MM.1S (cell line): ENCODE results near the gene OSBPL10.

Experiments used
- DNase-seq: peaks from one replicate; pipeline ENCODE4 v3.0.0-alpha.2; 2015
- H2AFZ ChIP-seq: fragments of 300-600 bp; sonication (generic); 2 replicates; pipeline ENCODE4 v1.6.0; 2016; ENCODE audit warnings: antibody characterized with exemption, low read length
- H3F3A ChIP-seq: fragments of 300-600 bp; sonication (generic); 2 replicates; pipeline ENCODE4 v1.6.1; 2016; ENCODE audit warnings: mild to moderate bottlenecking, antibody characterized with exemption, low read length, moderate library complexity, mixed read lengths; ENCODE audit not compliant: insufficient read depth
- H3K27ac ChIP-seq: fragments of 300-600 bp; sonication (generic); 2 replicates; pipeline ENCODE4 v1.5.1; 2016; ENCODE audit warnings: mild to moderate bottlenecking, low read length
- H3K27me3 ChIP-seq: fragments of 300-600 bp; sonication (generic); replicated peaks from 2 replicates; pipeline ENCODE4 v1.6.0; 2016; ENCODE audit warnings: low read length; ENCODE audit not compliant: insufficient read depth
- H3K36me3 ChIP-seq: fragments of 300-600 bp; sonication (generic); replicated peaks from 2 replicates; pipeline ENCODE4 v1.6.1; 2016; ENCODE audit warnings: mild to moderate bottlenecking, low read length, mixed read lengths; ENCODE audit not compliant: insufficient read depth
- H3K4me1 ChIP-seq: fragments of 300-600 bp; sonication (generic); 2 replicates; pipeline ENCODE4 v1.6.1; 2016; ENCODE audit warnings: low read length, mixed read lengths
- H3K4me2 ChIP-seq: fragments of 300-600 bp; sonication (generic); 2 replicates; pipeline ENCODE4 v1.6.0; 2016; ENCODE audit warnings: low read depth, low read length
- H3K4me3 ChIP-seq: fragments of 300-600 bp; sonication (generic); 2 replicates; pipeline ENCODE4 v1.5.1; 2016; ENCODE audit warnings: low read length, mixed read lengths
- H3K79me2 ChIP-seq: fragments of 300-600 bp; sonication (generic); 2 replicates; pipeline ENCODE4 v1.6.1; 2016; ENCODE audit warnings: mixed run types, low read length, mixed read lengths
- H3K9ac ChIP-seq: fragments of 300-600 bp; sonication (generic); 2 replicates; pipeline ENCODE4 v1.6.1; 2016; ENCODE audit warnings: low read length, mixed read lengths
- H3K9me2 ChIP-seq: fragments of 300-600 bp; sonication (generic); replicated peaks from 2 replicates; pipeline ENCODE4 v1.6.1; 2016; ENCODE audit warnings: mild to moderate bottlenecking, low read length, mixed read lengths; ENCODE audit not compliant: insufficient read depth
- H3K9me3 ChIP-seq: fragments of 300-600 bp; sonication (generic); replicated peaks from 2 replicates; pipeline ENCODE4 v1.6.1; 2016; ENCODE audit warnings: mild to moderate bottlenecking, low read length, mixed read lengths; ENCODE audit not compliant: insufficient read depth
- H4K20me1 ChIP-seq: fragments of 300-600 bp; sonication (generic); 2 replicates; pipeline ENCODE4 v1.6.1; 2016; ENCODE audit warnings: mild to moderate bottlenecking, low read length, moderate library complexity, mixed read lengths; ENCODE audit not compliant: insufficient read depth
- CTCF ChIP-seq: fragments of 300-600 bp; sonication (generic); IDR thresholded peaks from 2 replicates; pipeline ENCODE4 v1.5.1; 2016; ENCODE audit warnings: antibody characterized with exemption, low read length, mixed read lengths
- EZH2 ChIP-seq: fragments of 300-600 bp; sonication (generic); optimal IDR thresholded peaks from 2 replicates; pipeline ENCODE3; 2017; ENCODE audit warnings: low read depth, mild to moderate bottlenecking, antibody characterized with exemption, low read length, mixed read lengths
- EZH2phosphoT487 ChIP-seq: fragments of 300-600 bp; sonication (generic); IDR thresholded peaks from 2 replicates; pipeline ENCODE4 v1.6.1; 2018; ENCODE audit warnings: antibody characterized with exemption, low read length

OSBPL10 gene

GRCh38 chr3:31668242-31668641, 312.8 kb downstream of the OSBPL10 start:
- H3K4me1 ChIP-seq: no peaks in the 10 kb centered on the region
- H3K9me2 ChIP-seq: no peaks in the 10 kb centered on the region
- H2AFZ ChIP-seq: no peak overlapping the region
- H3K9ac ChIP-seq: no peak overlapping the region
- TF ChIP-seq EZH2 (no peak), CTCF (no peak), EZH2phosphoT487 (no peak)
- H3K27me3 ChIP-seq: no peaks in the 10 kb centered on the region
- no peak for DNase-seq
- no peak overlapping the region for H3K4me2 ChIP-seq
- H3K9me3 ChIP-seq: no peaks in the 10 kb centered on the region
- no peak overlapping the region for H3K27ac ChIP-seq
- no peaks in the 10 kb centered on the region for H3K79me2 ChIP-seq
- H3K36me3 ChIP-seq: no peaks in the 10 kb centered on the region
- no peaks in the 10 kb centered on the region for H3F3A ChIP-seq
- no peaks in the 10 kb centered on the region for H4K20me1 ChIP-seq
- H3K4me3 ChIP-seq: no peak overlapping the region

- no peak overlapping the region for H2AFZ ChIP-seq
- no peak overlapping the region for H3K27ac ChIP-seq
- H3K9me2 ChIP-seq: no peaks in the 10 kb centered on the region
- no peaks in the 10 kb centered on the region for H3K4me1 ChIP-seq
- no peaks in the 10 kb centered on the region for H3K36me3 ChIP-seq
- H3K9me3 ChIP-seq: no peaks in the 10 kb centered on the region
- no peak overlapping the region for H3K9ac ChIP-seq
- H3F3A ChIP-seq: no peaks in the 10 kb centered on the region
- no peak for TF ChIP-seq EZH2phosphoT487
- no peak overlapping the region for H3K4me2 ChIP-seq
- H3K27me3 ChIP-seq: no peaks in the 10 kb centered on the region
- no peaks in the 10 kb centered on the region for H4K20me1 ChIP-seq
- DNase-seq: no peak
- no peaks in the 10 kb centered on the region for H3K79me2 ChIP-seq
- H3K4me3 ChIP-seq: no peak overlapping the region
These were observed 313.5 kb downstream of the OSBPL10 start for GRCh38 chr3:31667582-31667981.

GRCh38 chr3:31664031-31664430, 317.0 kb downstream of the OSBPL10 start:
- Histone ChIP-seq H3K9me3 (no peaks in the 10 kb centered on the region), H2AFZ (no peak overlapping the region), H3K27ac (no peak overlapping the region), H3K4me3 (no peak overlapping the region), H3K9ac (no peak overlapping the region), H3K4me1 (no peaks in the 10 kb centered on the region), H3K9me2 (no peaks in the 10 kb centered on the region), H3K79me2 (no peaks in the 10 kb centered on the region), H3F3A (no peaks in the 10 kb centered on the region), H4K20me1 (no peaks in the 10 kb centered on the region), H3K27me3 (no peaks in the 10 kb centered on the region), H3K36me3 (no peaks in the 10 kb centered on the region), H3K4me2 (no peak overlapping the region)
- no peak for DNase-seq
- TF ChIP-seq EZH2 (no peak), CTCF (no peak), EZH2phosphoT487 (no peak)

- Histone ChIP-seq H3F3A (no peaks in the 10 kb centered on the region), H4K20me1 (no peaks in the 10 kb centered on the region), H3K9ac (no peak overlapping the region), H3K4me3 (no peak overlapping the region), H3K27me3 (no peaks in the 10 kb centered on the region), H3K36me3 (no peaks in the 10 kb centered on the region), H3K4me2 (no peak overlapping the region), H3K79me2 (no peaks in the 10 kb centered on the region), H2AFZ (no peak overlapping the region), H3K9me2 (no peaks in the 10 kb centered on the region), H3K27ac (no peak overlapping the region), H3K9me3 (no peaks in the 10 kb centered on the region), H3K4me1 (no peaks in the 10 kb centered on the region)
- TF ChIP-seq EZH2phosphoT487: no peak
- no peak for TF ChIP-seq EZH2
- TF ChIP-seq CTCF: no peak
- no peak for DNase-seq
These were observed 318.9 kb downstream of the OSBPL10 start for GRCh38 chr3:31661993-31662670.
